Measurements from ENCODE around the gene DNAJB2. TPM values are rescaled to one million over a fixed set of nuclear protein-coding genes. Genes with fewer than 3 reads are reported as not detected.
"Not testable (repeated sequence)": the region's sequence is repeated elsewhere in the genome, so short reads cannot be mapped to it uniquely, and the experiment has no call there.

DNAJB2 gene
- total RNA-seq, 1 donor from 2014 or later = 31.7 TPM

- no peak for DNase-seq (ENCODE audit: extremely low read depth, low read depth, low spot score)
These were observed 24.5 kb upstream of the DNAJB2 start for GRCh38 chr2:219254590-219255201.

- DNase-seq (ENCODE audit: extremely low read depth, low read depth, low spot score) = not testable (repeated sequence)
These were observed 20.2 kb upstream of the DNAJB2 start for GRCh38 chr2:219258942-219259341.

GRCh38 chr2:219261024-219261855 lies 17.9 kb upstream of the DNAJB2 start:
- no peak for DNase-seq (ENCODE audit: extremely low read depth, low read depth, low spot score)

GRCh38 chr2:219266232-219266631 lies 12.9 kb upstream of the DNAJB2 start:
- DNase-seq (ENCODE audit: extremely low read depth, low read depth, low spot score) = no peak

- DNase-seq (ENCODE audit: extremely low read depth, low read depth, low spot score) = no peak
These were observed 12.3 kb upstream of the DNAJB2 start for GRCh38 chr2:219266886-219267285.

GRCh38 chr2:219268294-219268693 lies 10.9 kb upstream of the DNAJB2 start:
- DNase-seq (ENCODE audit: extremely low read depth, low read depth, low spot score) = no peak

- no peak for DNase-seq (ENCODE audit: extremely low read depth, low read depth, low spot score)
These were observed 9.7 kb upstream of the DNAJB2 start for GRCh38 chr2:219269362-219270054.

- DNase-seq (ENCODE audit: extremely low read depth, low read depth, low spot score) = no peak
These were observed 9.2 kb upstream of the DNAJB2 start for GRCh38 chr2:219270055-219270372.

GRCh38 chr2:219271021-219271420 lies 8.1 kb upstream of the DNAJB2 start:
- DNase-seq (ENCODE audit: extremely low read depth, low read depth, low spot score) = no peak

- DNase-seq (ENCODE audit: extremely low read depth, low read depth, low spot score) = no peak
These were observed 6.8 kb upstream of the DNAJB2 start for GRCh38 chr2:219272356-219272755.

- no peak for DNase-seq (ENCODE audit: extremely low read depth, low read depth, low spot score)
These were observed 6.2 kb upstream of the DNAJB2 start for GRCh38 chr2:219272995-219273394.

- no peak for DNase-seq (ENCODE audit: extremely low read depth, low read depth, low spot score)
These were observed 5.2 kb upstream of the DNAJB2 start for GRCh38 chr2:219273937-219274336.

GRCh38 chr2:219274361-219274921 lies 4.7 kb upstream of the DNAJB2 start:
- no peak for DNase-seq (ENCODE audit: extremely low read depth, low read depth, low spot score)

- no peak for DNase-seq (ENCODE audit: extremely low read depth, low read depth, low spot score)
These were observed 1.2 kb upstream of the DNAJB2 start for GRCh38 chr2:219277703-219278654.

GRCh38 chr2:219278655-219279150 lies 463 bp upstream of the DNAJB2 start:
- DNase-seq (ENCODE audit: extremely low read depth, low read depth, low spot score) = peak; percentile 64

- DNase-seq (ENCODE audit: extremely low read depth, low read depth, low spot score) = no peak
These were observed 850 bp downstream of the DNAJB2 start for GRCh38 chr2:219279916-219280516.

GRCh38 chr2:219280651-219281050 lies 1.5 kb downstream of the DNAJB2 start:
- DNase-seq (ENCODE audit: extremely low read depth, low read depth, low spot score) = no peak

- no peak for DNase-seq (ENCODE audit: extremely low read depth, low read depth, low spot score)
These were observed 2.4 kb downstream of the DNAJB2 start for GRCh38 chr2:219281588-219281987.

- no peak for DNase-seq (ENCODE audit: extremely low read depth, low read depth, low spot score)
These were observed 3.2 kb downstream of the DNAJB2 start for GRCh38 chr2:219282375-219282774.
